OCI-LY7 (cell line): Measurements from ENCODE around the gene GLT8D2. TPM values are rescaled to one million over a fixed set of nuclear protein-coding genes. Genes with fewer than 3 reads are reported as not detected.

ENCODE experiments used
- BruUV-seq: library from RNA; stranded (reverse); fragments of 400-500 nt; replicated peaks from 2 replicates; lab custom pipeline; 2021; lab: Mats Ljungman, UMichigan
- CTCF ChIA-PET: fragments of 300-600 bp; sonication (Branson Sonifier 250); formaldehyde crosslinking; loops from one replicate; lab custom pipeline; 2022; ENCODE audit warnings: antibody characterized with exemption; ENCODE audit not compliant: unreplicated experiment; lab: Charles Lee
- POLR2A ChIA-PET: fragments of 300-600 bp; sonication (Branson Sonifier 250); formaldehyde crosslinking; loops from one replicate; lab custom pipeline; 2022; ENCODE audit warnings: antibody characterized with exemption; lab: Charles Lee
- DNase-seq: peaks from one replicate; pipeline ENCODE4 v3.0.0-alpha.2; 2015; ENCODE audit warnings: low spot score
- H2AFZ ChIP-seq: fragments of 200-600 bp; sonication (generic), shearing (Covaris generic); 2 replicates; pipeline ENCODE4 v1.6.1; 2014; ENCODE audit warnings: mild to moderate bottlenecking, antibody characterized with exemption, low read length, moderate library complexity
- H3K27ac ChIP-seq: fragments of 200-600 bp; sonication (generic); 2 replicates; pipeline ENCODE4 v1.5.1; 2014; ENCODE audit warnings: mixed run types, low read depth, mild to moderate bottlenecking, moderate library complexity, low read length, inconsistent platforms; ENCODE audit not compliant: poor library complexity, severe bottlenecking
- H3K36me3 ChIP-seq: fragments of 200-600 bp; sonication (generic); 2 replicates; pipeline ENCODE4 v1.6.1; 2014; ENCODE audit warnings: mild to moderate bottlenecking, antibody characterized with exemption, low read length, moderate library complexity, mixed read lengths; ENCODE audit not compliant: insufficient read depth
- H3K4me1 ChIP-seq: fragments of 200-600 bp; sonication (generic); 2 replicates; pipeline ENCODE4 v1.5.1; 2014; ENCODE audit warnings: mild to moderate bottlenecking, low read length; ENCODE audit not compliant: insufficient read depth, poor library complexity, severe bottlenecking
- H3K4me2 ChIP-seq: fragments of 200-600 bp; sonication (generic); 2 replicates; pipeline ENCODE4 v1.6.1; 2014; ENCODE audit warnings: mild to moderate bottlenecking, low read length
- H3K4me3 ChIP-seq: fragments of 200-600 bp; sonication (generic); 2 replicates; pipeline ENCODE4 v1.5.1; 2014; ENCODE audit warnings: mild to moderate bottlenecking, low read depth, low read length; ENCODE audit not compliant: poor library complexity, severe bottlenecking
- H3K79me2 ChIP-seq: fragments of 200-600 bp; sonication (generic); 2 replicates; pipeline ENCODE4 v1.6.1; 2016; ENCODE audit warnings: low read depth, mild to moderate bottlenecking, low read length, moderate library complexity, mixed read lengths; ENCODE audit not compliant: insufficient read depth
- H3K9me2 ChIP-seq: fragments of 200-600 bp; sonication (generic); 2 replicates; pipeline ENCODE4 v1.6.1; 2016; ENCODE audit warnings: mild to moderate bottlenecking, low read length, mixed read lengths; ENCODE audit not compliant: insufficient read depth
- H3K9me3 ChIP-seq: fragments of 200-600 bp; sonication (generic); 2 replicates; pipeline ENCODE4 v1.6.1; 2014; ENCODE audit warnings: mild to moderate bottlenecking, mixed run types, low read length, mixed read lengths
- H4K20me1 ChIP-seq: fragments of 200-600 bp; sonication (generic); 2 replicates; pipeline ENCODE4 v1.6.1; 2014; ENCODE audit warnings: mild to moderate bottlenecking, antibody characterized with exemption, low read length, moderate library complexity, mixed read lengths; ENCODE audit not compliant: insufficient read depth
- CTCF ChIP-seq: fragments of 200-600 bp; sonication (generic); conservative IDR thresholded peaks from 2 replicates; pipeline ENCODE4 v1.5.1; 2014; ENCODE audit warnings: mild to moderate bottlenecking, antibody characterized with exemption, low read length, moderate library complexity, mixed read lengths
- EZH2phosphoT487 ChIP-seq: fragments of 200-600 bp; sonication (generic); IDR thresholded peaks from 2 replicates; pipeline ENCODE4 v1.6.1; 2018; ENCODE audit warnings: low read depth, borderline replicate concordance, mild to moderate bottlenecking, mixed run types, antibody characterized with exemption, low read length, moderate library complexity, mixed read lengths
- intact Hi-C: fragments of 100-400 bp; cut with micrococcal nuclease; formaldehyde crosslinking; loops from one replicate; pipeline ENCODE4 v1.10.0; 2022; ENCODE audit not compliant: unreplicated experiment
- total RNA-seq, 2 experiments: library from RNA; depleted of rRNA in 1 of 2; stranded (reverse); fragments of >200 nt in 1 of 2; shearing (Covaris generic) in 1 of 2; gene quantifications; 2 replicates each; pipeline ENCODE4 v1.2.3, GENCODE V29; 2014 to 2022

Gene GLT8D2
- total RNA-seq, 2 experiments from 2014 or later: not detected

GRCh38 chr12:104057771-104058197 lies 7.8 kb upstream of the GLT8D2 start:
- ChIA-PET CTCF (interaction anchor here (1.4 kb wide), 1 partner anchor 51 kb away, joined by 8 read pairs; no protein-coding TSS in a partner anchor), POLR2A (interaction anchor here (1.0 kb wide), 1 partner anchor 52 kb away, joined by 3 read pairs; no protein-coding TSS in a partner anchor)
- H3K9me2 ChIP-seq: no peaks in the 10 kb centered on the region
- no peaks in the 10 kb centered on the region for H3K9me3 ChIP-seq
- BruUV-seq: no TSS peak
- no peaks in the 10 kb centered on the region for H3K4me1 ChIP-seq
- no peak overlapping the region for H2AFZ ChIP-seq
- H3K27ac ChIP-seq: no peak overlapping the region
- intact Hi-C loops: loop anchor here (1.0 kb wide), 1 partner anchor 52 kb away; no protein-coding TSS in a partner anchor
- no peak overlapping the region for H3K4me3 ChIP-seq
- no peaks in the 10 kb centered on the region for H4K20me1 ChIP-seq
- DNase-seq: peak; percentile 37
- H3K36me3 ChIP-seq: no peaks in the 10 kb centered on the region
- no peak overlapping the region for H3K4me2 ChIP-seq
- TF ChIP-seq EZH2phosphoT487: no peak
- peak; percentile 90 for TF ChIP-seq CTCF
- no peaks in the 10 kb centered on the region for H3K79me2 ChIP-seq

GRCh38 chr12:104056419-104056972 lies 6.5 kb upstream of the GLT8D2 start:
- Histone ChIP-seq H3K4me1 (no peaks in the 10 kb centered on the region), H3K4me2 (no peak overlapping the region), H3K36me3 (no peaks in the 10 kb centered on the region), H3K9me3 (no peaks in the 10 kb centered on the region), H3K79me2 (no peaks in the 10 kb centered on the region), H2AFZ (no peak overlapping the region), H4K20me1 (no peaks in the 10 kb centered on the region), H3K27ac (no peak overlapping the region), H3K4me3 (no peak overlapping the region), H3K9me2 (no peaks in the 10 kb centered on the region)
- TF ChIP-seq EZH2phosphoT487 (no peak), CTCF (no peak)
- BruUV-seq: no TSS peak
- ChIA-PET POLR2A (interaction anchor here (0.6 kb wide), 1 partner anchor 28 kb away, joined by 3 read pairs; no protein-coding TSS in a partner anchor), CTCF (no interaction called here)
- DNase-seq: no peak
- intact Hi-C loops: no loop called here

- Histone ChIP-seq H3K36me3 (no peaks in the 10 kb centered on the region), H3K4me1 (no peaks in the 10 kb centered on the region), H3K27ac (no peak overlapping the region), H3K79me2 (no peaks in the 10 kb centered on the region), H3K9me2 (no peaks in the 10 kb centered on the region), H3K4me2 (no peak overlapping the region), H4K20me1 (no peaks in the 10 kb centered on the region), H2AFZ (no peak overlapping the region), H3K4me3 (no peak overlapping the region), H3K9me3 (no peaks in the 10 kb centered on the region)
- intact Hi-C loops: no loop called here
- POLR2A ChIA-PET: no interaction called here
- no peak for DNase-seq
- CTCF ChIA-PET: no interaction called here
- no peak for TF ChIP-seq CTCF
- TF ChIP-seq EZH2phosphoT487: no peak
- no TSS peak for BruUV-seq
Observed at GRCh38 chr12:104055686-104056388, 5.8 kb upstream of the GLT8D2 start.
